Activated T-cell treated with anti-CD3 and anti-CD28 coated beads for 4 hours (primary cell): ENCODE data around the gene PROKR2.

Source experiments
- DNase-seq: peaks from one replicate; pipeline ENCODE4 v3.0.0-alpha.2; 2020

Gene PROKR2

DNA sequence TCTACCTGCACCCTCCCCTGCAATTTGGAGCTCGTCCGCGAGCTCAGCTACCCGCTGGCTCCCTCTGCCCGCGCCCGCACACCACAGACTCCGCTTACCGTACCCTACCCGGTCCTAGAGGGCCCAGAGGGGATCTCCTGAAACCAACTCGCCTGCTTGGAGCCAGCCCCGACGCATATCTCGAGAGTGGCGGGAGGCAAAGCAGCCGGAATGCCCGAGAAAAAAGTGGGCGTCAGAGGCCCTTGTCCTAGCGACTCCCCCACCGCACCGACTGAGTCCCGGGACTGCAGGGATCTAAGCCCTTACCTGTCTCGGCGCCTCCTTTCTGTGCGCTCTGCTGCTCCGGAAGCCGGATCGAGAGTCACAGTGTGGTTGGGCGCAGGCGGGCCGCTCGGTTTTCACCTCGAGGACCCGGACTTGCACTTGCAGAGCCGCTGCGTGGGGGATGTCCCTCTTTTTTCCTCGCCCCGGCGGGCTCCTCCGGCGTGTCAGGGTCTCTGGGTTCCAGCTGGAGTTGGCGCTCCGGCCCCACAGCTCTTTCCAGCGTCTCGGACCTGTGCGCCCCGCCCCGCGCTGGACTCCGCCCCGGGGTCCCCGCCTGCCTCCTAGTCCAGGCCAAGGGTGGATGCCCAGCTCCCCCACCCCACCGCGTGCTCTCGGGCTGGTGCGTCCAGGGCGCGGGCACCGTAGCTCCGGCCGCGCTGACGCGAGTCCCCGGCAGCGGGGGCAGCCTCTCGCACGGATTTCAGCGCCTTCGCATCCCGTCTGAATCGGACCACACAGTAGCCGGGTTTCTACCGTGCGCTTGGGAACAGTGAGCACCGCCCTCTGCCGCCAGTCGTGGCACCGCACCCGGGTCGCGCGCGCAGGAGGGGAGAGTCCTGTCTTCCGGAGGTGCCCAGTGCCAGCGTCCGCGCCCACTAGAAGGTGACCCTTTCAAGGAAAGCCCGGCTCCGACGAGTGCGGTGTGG, at the start of gene PROKR2:
PROKR2 (minus strand) TSS at position 767 of the 971 bp plus-strand sequence. CDS start 2,585 bp downstream, outside the sequence.
- DNase-seq: no peak

DNA sequence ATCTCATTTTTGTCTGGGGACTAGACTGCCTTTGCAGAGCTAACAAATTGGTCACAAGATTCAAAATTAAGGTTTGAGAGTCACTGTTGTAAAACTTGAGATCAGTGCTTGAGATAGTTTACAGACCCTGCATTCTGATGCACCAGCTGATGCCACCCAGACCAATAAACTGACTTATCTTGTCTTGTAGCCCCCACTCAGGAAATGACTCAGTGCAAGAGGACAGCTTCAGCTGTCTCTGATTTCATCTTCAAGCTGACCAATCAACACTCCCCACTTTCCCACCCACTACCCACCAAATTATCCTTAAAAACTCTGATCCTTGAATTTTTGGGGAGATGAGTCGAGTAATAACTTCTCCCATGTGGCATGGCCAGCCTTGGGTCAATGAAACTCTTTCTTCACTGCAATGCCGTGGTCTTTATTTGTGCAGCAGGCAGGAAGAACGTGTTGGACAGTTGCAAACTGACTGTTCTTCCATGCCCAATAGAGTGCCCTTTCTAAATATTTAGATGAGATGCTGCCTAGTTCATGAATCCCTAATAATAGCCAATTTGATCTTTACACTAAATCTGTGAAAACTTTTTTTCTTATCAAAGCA, 48.3 kb upstream of the PROKR2 start:
- no peak for DNase-seq

DNA sequence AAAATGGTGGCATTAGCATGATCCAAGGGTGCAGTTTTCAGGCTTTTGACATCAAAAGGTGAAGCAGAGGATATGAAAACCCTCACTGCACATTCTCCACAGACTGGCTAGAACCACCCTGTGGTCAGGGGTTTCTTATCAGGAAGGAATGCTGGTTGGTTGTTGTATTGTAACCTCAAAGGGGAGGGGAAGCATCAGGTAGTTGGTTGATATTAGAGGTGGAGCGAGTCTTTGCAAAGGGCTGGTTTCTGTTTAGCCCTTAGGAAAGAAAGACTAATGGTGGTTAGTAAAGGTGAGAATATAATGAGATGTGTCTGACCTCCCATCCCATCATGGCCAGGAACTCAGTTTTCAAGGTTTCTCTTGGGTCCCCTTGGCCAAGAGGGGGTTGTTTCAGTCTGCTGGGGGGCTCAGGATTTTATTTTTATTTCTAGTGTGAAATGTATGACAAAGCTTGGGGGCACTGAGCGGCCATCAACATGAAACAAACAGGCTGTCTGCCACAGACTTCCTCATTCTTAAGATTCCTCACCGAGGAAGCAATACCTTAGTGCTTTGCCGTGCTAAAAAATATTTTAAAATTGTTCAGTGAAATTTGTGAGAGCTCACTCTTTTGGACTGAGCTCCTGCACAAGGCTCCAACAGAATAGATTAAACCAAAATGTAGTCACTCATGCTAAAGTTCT, 47.5 kb upstream of the PROKR2 start:
- DNase-seq: no peak

DNA sequence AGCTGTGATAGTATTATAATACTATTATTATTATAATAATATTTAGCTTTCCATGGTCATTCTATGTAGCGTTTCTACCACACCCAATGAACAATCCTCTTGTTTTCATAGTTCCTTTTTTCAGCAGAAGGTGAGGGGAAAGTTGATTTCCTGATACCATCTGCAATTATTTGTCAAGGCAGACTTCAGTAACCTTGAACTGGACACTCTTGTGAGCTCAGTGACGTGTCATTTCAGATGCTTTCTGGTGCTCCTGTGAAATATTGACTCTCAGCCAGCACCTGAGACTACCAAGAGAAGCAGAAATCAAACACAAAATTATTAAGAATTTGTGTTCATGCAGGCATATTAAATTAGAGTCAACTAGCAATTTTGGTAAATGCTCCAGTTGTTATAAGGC, 46.0 kb upstream of the PROKR2 start:
- DNase-seq: no peak

DNA sequence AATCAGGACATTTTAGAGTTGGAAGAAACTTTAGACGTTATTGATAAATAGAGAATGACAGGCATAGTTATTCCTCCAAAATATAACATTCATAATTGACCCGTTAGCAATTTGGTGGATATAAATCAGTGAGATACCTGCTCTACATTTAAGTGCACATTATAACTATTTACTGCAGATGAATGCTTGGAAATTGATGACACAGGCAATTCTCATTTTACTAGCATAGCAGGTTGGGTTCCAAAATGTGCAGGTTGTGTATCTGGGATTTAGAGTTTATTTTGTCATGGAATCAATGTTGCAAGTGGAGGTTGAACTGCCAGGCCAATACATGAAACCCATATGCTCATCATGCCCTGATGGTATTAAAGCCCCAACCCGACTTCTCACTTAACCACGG, 44.4 kb upstream of the PROKR2 start:
- no peak for DNase-seq

DNA sequence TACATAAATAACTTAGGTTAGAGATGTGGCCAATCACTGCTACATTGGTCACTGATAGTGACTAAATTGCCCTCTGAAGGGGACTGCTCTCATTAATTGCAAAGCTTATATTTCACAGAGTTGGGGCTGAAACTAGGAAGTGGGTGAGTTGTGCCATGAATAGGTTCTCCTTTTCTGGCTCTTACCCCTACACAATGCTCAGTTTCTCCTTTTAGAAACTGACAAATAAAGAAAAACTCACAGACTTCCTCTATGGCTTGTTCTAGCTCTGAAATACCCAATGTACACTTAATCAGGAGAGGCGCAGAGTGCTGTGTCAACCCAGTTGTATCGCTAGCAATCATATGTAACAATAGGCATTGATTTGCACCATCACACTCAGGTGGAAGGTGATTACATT, 41.2 kb upstream of the PROKR2 start:
- DNase-seq: no peak

DNA sequence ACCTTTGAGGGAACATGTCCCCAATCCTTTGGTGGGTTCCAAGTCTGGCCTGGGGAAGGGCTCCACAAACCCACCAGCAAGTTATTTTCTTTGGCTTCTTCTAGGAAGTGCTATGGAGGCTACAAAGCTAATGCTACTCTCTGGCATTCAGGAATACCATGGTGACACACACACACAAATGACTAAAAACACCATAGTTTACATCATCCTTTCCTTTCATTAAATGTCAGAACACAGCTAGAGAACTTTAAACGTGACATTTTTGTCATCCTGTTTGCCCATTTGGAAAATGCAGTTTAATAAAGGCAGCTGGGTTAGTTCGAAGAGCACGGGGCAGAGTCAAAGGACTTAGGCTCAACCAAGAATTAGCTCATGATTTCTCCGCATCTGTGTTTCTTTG, 40.2 kb upstream of the PROKR2 start:
- DNase-seq: no peak

DNA sequence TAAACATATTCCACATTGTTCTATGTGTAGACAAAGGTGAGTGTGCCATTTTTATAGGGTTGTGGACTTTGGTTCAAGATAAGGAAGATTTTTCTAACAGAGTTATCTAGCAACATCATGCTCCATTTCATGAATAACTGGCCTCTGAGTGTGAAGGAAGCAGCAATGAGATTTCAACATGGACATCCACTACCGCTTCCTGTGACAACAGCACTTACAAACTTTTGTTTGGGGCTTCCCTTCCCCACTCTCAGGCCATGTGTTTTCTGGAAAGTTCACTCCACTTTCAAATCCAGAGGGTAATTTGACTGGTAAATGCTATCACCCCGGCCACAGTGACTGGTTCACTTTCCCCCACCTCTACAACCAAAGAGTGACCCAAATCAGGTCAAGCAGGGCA, 38.1 kb upstream of the PROKR2 start:
- DNase-seq: no peak

DNA sequence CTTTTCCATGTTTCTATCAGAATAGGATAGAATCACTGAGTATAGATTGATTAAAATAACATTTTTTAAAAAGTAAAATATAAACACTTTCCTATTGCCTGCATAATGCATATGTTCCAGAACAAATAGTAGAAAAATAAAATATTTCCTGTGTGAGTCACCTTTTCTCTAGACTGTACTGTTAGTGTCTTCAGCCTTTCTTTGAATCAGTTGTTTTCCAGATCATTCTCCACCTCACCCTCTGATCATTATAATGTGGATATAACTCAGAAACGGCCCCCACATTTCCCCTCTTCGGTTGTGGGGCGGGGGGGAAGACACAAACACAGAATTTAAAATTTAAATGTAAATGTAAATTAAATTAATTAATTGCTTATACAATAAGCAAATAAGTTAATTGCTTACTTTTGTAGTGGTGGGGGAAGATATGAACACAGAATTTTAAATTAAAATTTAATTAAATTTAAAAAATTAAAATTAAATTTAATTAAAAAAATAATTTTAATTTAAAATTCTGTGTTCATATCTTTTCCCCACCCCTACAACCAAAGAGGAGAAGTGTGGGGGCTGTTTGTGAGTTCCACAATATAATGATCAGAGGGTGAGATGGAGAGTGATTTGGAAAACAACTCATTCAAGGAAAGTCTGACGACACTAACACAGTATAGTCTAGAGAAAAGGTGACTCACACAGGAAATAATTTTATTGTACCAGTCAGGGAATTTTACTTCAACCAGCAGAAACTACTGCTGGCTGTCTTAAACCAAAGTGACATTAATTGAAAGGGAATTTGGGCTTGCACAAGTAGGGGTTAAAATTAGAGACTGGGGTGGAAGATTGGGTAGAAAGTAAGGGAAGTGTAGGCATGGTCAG, 37.1 kb upstream of the PROKR2 start:
- no peak for DNase-seq

DNA sequence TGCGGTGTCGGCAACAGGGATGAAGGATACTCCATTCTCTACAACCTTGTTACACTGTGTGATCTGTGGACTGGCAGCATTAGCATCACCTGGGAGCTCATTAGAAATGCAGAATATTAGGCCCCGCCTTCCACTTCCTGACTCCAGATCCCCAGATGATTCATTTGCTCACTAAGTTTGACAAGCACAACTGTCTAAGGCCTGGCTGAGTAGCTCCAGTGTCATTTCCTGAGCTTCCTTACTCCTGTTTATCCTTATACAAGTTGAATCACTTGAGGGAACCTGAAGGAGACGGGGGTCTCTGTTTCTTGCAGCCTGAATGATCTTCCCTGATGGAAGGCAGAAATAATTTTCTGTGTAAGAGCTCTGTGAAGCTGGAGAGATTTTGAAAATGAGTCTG, 32.7 kb upstream of the PROKR2 start:
- no peak for DNase-seq

DNA sequence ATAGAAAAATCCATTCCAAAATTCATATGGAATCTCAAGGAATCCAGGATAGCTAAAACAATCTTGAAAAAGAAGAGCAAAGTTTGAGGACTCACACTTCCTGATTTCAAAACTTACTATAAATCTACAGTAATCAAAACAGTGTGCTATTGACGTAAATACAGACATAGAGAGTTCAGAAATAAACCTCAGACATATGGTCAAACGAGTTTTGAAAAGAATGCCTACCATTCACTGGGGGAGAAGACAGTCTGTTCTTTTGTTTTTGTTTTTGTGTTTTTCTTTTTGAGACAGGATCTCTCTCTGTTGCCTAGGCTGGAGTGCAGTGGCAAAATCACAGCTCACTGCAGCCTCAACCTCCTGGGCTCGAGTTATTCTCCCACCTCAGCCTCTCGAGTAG, 25.3 kb upstream of the PROKR2 start:
- DNase-seq: no peak

DNA sequence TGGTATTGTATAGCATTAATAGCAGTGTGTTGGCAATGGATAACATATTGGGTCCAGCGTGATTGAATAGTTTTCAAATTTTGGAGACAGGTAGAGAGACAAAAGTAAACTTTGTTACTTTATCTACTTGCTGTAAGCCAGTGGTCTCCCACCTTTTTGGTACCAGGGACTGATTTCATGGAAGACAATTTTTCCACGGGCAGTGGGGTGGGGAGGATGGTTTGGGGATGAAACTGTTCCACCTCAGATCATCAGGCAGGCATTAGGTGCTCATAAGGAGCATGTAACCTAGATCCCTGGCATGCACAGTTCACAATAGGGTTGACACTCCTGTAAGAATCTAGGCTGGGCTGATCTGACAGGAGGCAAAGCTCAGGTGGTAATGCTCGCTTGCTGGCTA, 14.6 kb upstream of the PROKR2 start:
- DNase-seq: no peak

DNA sequence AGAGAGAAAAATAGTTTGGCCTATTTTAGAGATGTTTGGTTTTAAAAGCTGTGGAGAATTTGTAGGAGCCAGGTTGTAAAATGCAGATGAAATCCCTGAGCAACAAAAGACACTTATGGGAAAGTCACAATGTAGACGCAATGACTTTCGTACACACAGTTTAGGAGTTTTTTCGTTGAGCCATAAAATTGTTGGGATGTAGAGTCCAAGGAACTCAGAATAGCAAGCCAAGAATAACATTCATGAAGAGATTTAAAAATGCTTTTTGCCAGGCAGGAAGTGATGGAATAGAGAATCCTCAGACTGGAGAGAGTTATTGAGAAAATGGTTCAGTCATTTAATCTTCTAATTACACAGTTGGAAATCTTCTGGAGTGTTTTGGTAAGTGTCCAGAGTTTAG, 11.5 kb upstream of the PROKR2 start:
- DNase-seq: no peak

DNA sequence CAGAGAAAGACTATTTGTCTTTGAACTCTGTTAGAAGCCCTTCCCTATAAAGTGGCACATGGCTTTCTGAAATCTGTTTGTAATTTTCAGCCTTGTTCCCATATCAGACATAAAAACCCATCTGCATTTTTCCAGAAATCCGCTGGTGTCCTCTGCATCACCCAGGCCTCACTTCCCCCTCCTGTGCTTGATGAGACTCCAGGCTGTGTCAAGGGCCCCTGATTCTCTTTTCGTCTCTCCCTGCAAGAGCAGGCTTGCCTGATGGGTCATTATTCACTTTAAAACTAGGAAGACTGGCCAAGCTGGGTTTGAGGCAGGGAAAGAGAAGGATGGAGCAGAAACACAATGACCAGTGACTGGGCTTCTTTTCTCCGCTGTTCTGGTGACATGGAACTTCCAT, 10.6 kb upstream of the PROKR2 start:
- DNase-seq: no peak

DNA sequence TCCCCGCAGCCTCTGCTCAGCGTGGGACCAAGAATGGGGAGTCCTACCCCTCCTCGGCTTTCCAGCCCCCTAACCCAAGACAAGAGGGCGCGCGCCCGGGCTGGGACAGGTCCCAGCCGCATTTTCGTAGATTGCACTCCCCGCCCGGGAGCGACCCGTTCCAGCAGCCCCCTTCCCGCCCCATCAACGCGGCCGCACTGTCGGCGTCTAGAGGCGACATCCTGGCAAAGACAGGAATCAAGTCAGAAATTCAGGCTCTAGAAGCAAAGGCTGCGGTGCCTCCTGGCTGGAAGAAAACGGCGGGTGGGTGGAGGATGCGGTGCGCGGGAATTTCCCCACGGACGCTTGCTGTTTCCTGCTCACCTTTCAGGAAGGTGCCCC, 957 bp downstream of the PROKR2 start:
- DNase-seq: no peak

DNA sequence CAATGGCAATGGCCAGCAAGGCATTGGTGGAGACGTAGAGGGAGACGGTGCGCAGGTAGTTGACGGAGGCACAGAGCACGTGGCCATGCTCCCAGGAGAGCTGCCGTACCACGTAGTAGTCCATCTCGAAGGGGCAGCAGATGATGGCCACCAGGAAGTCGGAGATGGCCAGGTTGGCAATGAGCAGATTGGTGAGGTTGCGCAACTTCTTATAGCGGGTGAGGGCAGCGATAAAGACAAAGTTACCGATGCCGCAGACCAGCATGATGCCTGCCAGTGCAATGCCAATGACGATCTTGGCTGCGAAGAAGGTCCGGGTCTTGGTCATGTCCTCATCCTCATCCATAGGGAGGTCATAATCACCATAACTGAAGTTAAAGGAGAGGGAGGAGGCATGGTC, 2.8 kb downstream of the PROKR2 start:
- DNase-seq: no peak

DNA sequence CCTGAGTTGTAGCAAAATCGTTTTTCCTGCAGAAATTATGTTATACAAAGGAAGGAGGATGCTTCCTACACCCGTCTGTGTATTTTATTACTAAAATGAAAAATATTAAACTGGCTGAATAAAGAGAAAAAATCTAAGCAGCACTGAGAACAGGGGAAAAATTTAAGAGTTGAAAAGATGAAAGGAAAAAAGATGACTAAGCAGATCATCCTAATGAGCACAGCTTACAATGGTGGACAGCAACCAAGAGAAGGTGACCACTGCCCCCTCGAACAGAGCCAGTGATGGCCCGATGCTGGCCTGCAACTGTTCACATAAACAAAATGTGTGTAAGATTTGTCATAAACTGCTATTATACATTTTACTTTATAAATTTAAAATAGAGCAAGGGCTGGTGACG, 4.2 kb downstream of the PROKR2 start:
- DNase-seq: no peak

DNA sequence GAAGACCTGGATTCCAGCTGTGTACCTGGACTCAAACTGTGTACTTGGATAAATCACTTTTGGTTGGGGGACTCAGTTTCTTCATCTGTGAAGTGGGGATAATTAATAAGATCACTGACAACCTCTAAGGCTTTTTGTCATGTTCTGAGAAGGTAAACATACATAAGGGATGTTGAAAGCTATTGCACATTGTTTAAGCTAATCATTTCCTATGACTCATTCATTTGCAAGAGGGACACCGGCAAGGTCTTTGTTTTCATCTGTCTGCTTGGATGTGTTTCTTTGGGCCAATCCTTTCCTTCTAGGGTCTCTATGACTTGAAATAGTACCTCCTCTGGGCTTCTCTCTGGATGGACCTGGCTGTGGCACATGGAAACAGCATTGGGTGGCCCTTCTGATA, 6.8 kb downstream of the PROKR2 start:
- DNase-seq: no peak

DNA sequence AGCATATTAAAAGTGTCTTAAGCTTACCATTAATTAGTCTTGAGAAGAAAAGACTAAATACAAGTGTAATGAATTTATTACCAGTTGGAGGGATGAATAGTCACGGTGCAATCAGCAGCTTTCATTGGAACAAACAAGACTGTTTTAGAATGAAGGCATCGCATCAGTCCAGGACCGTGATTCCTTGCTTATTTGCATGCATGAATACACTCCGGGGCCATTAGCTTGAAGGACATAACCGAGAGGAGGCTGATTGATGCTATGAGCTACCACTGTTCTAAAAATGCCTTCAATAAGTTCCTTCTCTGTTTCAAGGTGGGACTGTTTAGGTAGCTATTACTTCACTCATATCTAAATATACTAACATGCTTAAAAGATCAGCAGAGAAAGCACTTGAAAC, 17.9 kb downstream of the PROKR2 start:
- DNase-seq: no peak

DNA sequence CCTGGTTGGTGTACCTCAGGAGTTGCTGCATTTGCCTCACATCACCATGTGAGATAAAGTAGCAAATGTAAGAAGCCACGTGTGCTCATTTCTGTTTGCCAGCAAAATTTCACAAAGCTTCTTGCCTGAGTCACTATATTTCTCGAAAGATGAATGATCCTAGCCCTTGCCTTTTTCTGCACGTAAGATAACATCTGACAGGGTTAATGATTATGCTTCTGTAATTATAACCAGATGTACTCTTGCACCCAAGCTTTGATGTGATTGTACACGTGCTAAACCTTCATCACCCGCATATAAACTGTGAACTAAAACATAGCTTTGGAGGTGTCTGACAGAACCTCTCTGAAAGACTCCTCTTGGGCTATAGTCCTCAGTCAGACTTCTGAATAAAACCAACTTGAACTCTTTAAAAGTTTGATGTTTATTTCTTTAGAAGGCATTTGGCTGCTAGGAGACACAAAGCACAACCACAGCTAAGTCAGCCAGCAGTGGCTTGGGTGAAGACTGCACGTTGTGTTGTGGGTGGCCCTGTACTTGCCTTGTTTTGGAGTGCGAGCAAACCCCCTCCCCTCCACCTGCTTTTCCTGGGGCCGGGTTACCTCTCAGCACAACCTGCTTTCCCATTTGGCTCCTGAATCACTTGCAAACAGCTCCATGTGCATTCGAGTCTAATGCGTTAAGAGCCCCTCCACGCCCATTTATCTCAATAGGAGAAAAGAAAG, 19.3 kb downstream of the PROKR2 start:
- no peak for DNase-seq

DNA sequence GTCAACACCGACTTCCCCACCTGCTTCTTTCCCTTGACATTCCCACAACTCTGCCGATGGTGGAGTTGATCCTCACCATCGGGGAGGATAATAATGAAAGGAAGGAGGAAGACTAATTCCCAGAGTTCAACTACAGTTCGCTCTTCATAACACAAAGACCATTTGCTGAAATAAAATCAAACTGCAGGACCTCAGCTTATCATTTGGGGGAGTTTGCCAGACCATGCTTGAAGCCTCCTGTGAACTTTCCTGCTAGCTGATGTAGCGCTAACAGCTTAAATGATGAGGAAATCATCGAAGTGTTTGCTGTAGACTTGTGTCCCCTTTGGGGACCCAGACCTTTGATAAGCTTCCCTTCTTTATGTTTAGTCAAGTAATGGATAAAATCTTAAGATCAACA, 26.2 kb downstream of the PROKR2 start:
- DNase-seq: no peak

DNA sequence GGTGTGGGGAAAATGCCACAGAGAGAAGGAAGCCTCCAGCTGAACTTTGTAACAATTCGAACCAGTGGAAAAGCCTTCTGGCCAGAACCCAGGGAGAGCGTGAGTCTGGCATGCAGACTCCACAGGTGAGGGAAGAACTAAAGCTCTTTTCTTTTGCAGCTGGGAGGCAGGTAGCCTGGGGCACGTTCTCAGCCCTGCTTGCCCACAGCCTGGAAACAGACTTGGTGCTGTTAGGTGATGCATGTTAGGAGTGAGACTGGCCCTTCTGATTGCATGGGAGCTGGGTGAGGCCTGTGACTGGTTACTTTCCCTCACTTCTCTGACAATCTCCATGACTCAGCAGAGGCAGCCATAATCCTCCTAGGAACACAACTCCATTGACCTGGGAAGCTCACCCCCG, 34.2 kb downstream of the PROKR2 start:
- no peak for DNase-seq
